NCI-H2081 treated with DMSO at 0.1 percent for 48 hours (cell line): ENCODE results near the gene SLC9A5.

ENCODE experiments used
- DNase-seq: peaks from one replicate; lab custom pipeline; 2025; lab: John Stamatoyannopoulos, UW

SLC9A5 gene

DNA sequence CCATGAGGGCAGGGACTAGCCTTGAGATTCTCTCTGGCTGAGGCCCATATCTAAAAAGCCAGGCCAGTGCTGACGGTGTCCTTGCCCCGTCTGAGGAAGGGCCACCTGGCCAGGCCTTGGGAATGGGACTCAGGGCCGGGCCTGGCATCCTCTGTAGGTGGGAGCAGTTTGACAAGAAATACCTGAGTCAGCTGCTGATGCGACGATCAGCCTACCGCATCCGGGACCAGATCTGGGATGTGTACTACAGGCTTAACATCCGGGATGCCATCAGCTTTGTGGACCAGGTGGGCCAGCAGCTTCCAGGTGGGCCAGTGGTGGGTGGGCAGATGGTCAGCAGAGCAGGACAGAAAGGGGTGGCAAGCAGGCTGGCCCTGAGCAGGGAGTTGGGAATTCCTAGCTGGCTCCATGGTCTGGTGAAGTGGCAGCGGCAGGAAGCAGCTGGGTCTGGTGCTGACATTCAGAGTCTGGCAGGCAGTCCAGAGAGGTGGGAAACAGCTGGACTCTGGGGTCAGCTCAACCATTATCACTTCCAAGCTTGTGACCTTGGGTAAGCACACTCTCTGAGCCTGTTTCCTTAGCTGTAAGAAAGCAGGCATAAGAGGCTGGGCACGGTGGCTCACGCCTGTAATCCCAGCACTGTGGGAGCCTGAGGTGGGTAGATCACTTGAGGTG, 9.5 kb downstream of the SLC9A5 start:
- no peak for DNase-seq

DNA sequence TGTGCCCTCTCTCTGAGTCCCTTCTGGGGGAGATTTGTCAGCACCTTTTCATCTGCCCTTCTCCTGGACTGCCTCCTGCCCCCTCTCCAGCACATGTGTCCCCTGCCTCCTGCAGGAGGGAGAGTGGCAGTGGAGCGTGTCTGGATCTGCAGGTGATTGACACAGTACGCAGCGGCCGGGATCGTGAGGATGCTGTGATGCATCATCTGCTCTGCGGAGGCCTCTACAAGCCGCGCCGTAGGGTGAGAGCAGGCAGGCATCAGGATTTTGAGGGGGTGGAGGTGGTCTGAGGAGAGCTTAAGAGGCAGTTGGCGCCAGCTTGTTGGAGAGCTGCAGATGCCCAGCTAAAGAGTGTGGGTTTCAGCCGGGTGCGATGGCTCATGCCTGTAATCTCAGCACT, 10.9 kb downstream of the SLC9A5 start:
- DNase-seq: no peak

DNA sequence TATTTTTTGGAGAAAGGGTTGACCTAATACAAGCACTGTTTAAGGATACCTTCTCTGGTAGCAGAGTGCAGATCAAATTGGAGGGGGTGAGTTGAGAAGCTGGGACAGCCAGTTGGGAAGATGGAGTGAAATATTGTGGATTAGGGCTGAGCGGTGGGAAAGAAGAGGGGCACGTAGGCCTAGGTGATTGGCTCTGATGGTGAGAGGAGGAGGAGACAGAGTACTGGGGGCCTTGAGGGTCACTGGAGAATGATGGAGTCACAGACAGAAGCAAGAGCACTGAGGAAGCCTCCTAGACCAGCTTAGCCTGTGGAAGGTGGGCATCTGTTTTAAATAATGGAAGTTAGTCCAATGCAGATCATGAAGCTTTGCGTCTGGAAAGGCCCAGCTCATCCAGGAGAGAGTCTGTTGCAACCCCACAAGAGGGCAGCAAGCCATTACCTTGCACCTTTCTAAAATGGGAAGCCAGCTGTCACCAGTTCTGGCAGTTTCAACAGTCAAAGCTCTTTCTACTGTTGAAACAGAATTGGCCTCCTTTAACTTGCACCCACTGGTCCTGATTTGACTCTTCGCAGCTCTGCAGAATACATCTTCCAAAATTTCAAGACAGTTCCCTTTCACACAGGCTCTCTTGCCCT, 11.8 kb downstream of the SLC9A5 start:
- no peak for DNase-seq

DNA sequence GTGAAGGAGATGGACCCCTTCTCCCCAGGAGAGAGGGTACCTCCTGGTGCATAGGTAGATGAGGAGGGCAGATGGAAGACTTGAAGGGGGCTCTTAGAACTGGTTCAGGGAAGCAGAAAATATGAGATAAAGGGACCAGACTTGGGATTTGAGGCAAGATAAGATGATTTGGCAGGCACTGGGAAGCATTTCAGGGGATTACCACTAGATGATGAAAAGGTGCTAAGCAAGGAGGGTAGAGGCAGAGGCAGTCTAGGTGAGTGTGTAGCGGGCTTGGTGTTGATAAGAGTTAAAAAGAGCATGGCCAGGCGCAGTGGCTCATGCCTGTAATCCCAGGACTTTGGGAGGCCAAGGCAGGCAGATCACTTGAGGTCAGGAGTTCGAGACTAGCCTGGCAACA, 14.4 kb downstream of the SLC9A5 start:
- DNase-seq: no peak

DNA sequence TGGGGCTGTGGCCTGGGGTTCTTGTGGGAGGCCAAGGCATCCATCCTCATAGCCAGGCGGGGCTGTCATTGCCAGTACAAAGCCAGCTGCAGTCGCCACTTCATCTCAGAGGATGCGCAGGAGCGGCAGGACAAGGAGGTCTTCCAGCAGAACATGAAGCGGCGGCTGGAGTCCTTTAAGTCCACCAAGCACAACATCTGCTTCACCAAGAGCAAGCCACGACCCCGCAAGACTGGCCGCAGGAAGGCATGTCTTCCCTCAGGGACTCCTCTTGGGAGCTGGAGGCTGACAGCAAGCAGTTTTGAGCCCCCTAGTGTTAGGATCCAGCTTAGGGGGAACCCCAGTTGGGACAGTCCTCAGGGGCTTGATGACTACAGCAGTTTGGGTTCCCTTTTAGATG, 15.5 kb downstream of the SLC9A5 start:
- DNase-seq: no peak

DNA sequence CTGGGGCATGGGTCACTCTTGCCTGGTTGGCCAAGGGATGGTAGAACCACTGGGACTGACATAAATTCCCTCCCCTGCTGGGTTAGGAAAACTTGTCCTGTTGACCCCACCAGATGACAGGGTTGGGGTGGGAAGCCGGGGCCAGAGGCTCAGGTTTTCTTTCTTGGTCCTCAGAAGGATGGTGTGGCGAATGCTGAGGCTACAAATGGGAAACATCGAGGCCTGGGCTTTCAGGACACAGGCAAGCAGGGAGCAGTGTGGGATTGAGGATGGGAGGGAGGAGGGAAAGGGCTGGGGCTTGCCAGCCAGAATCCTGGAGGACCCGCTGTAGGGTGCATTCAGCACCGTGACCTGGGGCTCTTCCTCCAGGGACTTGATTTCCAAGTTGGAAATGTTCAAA, 16.1 kb downstream of the SLC9A5 start:
- no peak for DNase-seq

- DNase-seq: no peak
Measured at GRCh38 chr16:67265834-67266233, 17.1 kb downstream of the SLC9A5 start.

DNA sequence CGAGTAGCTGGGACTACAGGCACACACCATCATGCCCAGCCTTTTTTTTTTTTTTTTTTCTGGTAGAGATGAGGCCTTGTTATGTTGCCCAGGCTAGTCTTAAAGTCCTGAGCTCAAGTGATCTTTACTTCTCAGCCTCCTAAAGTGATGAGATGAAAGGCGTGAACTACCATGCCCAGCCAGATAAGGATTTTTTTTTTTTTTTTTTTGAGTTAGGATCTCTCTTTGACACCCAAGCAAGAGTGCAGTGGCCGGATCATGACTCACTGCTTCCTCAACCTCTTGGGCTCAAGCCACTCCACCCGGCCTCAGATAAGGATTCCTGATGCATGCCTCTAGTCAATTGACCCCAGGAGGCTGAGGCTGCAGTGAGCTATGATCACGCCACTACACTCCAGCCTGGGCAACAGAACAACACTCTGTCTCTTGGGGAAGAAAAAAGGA, 19.4 kb downstream of the SLC9A5 start:
- no peak for DNase-seq

GRCh38 chr16:67269766-67270165, 21.0 kb downstream of the SLC9A5 start:
- no peak for DNase-seq

- DNase-seq: no peak
Measured at GRCh38 chr16:67270931-67271338, 22.2 kb downstream of the SLC9A5 start.

DNA sequence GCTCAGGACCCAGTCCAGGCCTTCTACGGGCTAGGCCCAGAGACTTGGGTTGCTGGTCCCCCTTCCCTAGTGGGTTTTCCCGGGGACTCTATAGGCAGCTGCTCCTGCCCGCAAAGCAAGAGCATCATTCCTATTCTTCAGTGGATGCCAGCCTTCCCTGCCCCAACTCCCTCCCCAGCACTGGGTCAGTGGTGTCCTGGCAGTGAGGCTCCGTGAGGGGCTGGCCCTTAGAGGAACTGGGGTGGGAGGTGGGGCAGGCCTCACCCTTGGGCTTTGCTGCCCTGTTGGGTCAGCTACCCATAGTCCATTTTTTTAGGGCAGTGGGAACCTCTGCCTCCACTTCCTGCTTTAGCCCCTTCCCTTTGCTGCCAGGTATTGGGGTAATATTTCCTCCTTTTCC, 22.7 kb downstream of the SLC9A5 start:
- DNase-seq: no peak

DNA sequence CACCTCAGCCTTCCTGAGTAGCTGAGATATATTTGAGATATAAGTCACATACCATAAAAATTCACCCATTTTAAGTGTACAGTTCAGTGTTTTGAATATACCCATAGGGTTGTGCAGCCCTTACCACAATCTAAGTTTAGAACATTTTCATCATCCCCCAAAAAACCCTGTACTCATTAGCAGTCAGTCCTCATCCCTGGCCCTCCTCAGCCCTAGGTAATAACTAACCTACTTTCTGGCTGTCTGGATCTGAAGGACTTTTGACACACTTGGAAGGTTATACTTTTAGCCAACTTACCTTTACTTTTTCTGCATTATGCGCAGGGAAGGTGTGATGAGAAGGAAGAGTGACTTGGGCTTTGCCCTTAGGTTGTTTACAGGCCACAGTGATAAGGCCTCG, 26.5 kb downstream of the SLC9A5 start:
- no peak for DNase-seq

- no peak for DNase-seq
Measured at GRCh38 chr16:67277294-67277998, 28.7 kb downstream of the SLC9A5 start.

- DNase-seq: no peak
Measured at GRCh38 chr16:67277999-67278772, 29.4 kb downstream of the SLC9A5 start.

DNA sequence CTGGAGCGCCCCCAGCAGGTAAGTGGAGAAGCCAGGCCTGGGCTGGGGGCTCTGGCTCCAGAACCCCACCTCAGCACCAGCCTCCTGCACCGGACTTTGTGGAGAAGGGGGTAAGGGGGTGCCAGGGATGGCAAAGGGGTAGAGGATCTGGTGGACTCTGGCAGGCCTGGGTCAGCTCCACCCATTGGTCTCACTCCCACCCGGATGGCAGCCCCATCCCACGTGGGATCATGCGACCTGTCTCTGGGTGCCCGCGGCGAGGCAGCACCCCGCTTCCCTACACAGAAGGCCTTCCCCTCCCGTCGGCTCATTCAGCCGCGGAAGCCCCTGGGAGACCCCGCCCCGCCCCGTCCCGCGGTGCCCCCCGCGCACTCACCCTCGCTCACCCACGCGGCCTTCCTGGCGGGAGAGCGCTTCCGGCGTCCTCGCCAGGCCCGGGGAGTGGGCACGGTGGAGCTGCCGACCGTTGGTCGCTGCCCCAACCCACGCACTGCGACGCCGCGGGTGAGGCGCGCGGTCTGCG, 30.1 kb downstream of the SLC9A5 start:
- no peak for DNase-seq

GRCh38 chr16:67279296-67280089, 30.7 kb downstream of the SLC9A5 start, which contains the start of gene PLEKHG4:
TSS of gene PLEKHG4 (plus strand) at chr16:67279532. CDS start at chr16:67280045, 513 bp downstream.
- no peak for DNase-seq

DNA sequence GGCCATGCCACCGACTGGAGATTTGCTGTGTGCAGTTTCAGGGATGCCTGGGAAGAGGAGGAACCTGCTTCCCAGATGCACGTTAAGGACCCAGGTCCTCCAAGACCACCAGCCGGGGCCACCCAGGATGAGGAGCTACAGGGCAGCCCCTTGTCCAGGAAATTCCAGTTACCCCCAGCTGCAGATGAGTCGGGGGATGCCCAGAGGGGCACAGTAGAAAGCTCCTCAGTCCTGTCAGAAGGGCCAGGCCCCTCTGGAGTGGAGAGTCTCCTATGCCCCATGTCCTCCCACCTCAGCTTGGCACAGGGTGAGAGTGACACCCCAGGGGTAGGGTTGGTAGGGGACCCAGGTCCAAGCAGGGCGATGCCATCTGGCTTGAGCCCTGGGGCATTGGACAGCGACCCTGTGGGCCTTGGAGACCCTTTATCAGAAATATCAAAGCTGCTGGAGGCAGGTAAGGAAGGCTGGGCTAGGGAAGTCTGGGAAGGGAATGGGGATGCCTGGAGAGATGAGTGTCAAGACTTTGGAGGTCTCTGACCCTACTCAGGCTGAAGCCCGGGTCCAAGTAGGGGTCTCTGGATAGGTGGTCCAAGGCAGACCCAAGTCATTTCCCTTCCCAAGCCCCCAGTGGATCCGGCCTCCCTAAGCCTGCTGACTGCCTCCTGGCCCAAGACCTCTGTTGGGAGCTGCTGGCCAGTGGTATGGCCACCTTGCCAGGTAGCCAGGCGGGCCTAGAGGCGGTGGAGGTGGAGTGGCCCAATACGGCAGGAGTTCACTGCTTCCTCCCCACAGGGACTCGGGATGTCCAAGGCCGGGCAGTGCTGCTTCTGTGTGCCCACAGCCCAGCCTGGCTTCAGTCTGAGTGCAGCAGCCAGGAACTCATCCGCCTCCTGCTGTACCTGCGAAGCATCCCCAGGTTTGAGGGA, 31.6 kb downstream of the SLC9A5 start:
- DNase-seq: no peak

GRCh38 chr16:67281536-67282446, 33.0 kb downstream of the SLC9A5 start:
- no peak for DNase-seq

DNA sequence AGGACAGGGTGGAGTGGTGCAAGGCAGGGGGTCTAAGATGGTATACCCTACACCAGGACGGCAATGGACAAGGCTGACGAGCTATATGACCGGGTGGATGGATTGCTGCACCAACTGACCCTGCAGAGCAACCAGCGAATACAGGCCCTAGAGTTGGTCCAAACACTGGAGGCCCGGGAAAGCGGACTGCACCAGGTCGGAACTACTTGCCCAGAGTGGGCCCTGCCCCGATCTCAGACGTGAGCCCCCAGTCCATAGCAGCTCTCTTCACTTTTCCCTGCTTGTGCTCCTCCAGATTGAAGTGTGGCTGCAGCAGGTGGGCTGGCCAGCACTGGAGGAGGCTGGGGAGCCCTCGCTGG, 33.6 kb downstream of the SLC9A5 start:
- DNase-seq: no peak
